GM12878 (cell line): Measurements from ENCODE around the gene LCOR. TPM values are rescaled to one million over a fixed set of nuclear protein-coding genes. Genes with fewer than 3 reads are reported as not detected.

Experiments
- ATAC-seq: fragments of 200-7000 bp; cut with Tn5 transposase; 3 replicates; pipeline ENCODE4 v1.9.1; 2020; ENCODE audit warnings: mild to moderate bottlenecking, moderate library complexity
- BruUV-seq: library from RNA; stranded (reverse); fragments of 400-500 nt; replicated peaks from 2 replicates; lab custom pipeline; 2021; lab: Mats Ljungman, UMichigan
- CTCF ChIA-PET: fragments of 300-600 bp; sonication (Branson Sonifier 250); formaldehyde crosslinking; extraction: SDS; loops from one replicate; lab custom pipeline; 2021; ENCODE audit warnings: inconsistent platforms; lab: Yijun Ruan, JAX
- POLR2A ChIA-PET: fragments of 350-600 bp; formaldehyde crosslinking; extraction: SDS; loops from one replicate; lab custom pipeline; 2021; ENCODE audit warnings: inconsistent platforms; lab: Charles Lee
- RAD21 ChIA-PET: fragments of 300-600 bp; sonication (Branson Sonifier 250); formaldehyde crosslinking; loops from one replicate; lab custom pipeline; 2023; ENCODE audit warnings: antibody characterized with exemption; ENCODE audit not compliant: unreplicated experiment; lab: Charles Lee
- SMC1A ChIA-PET: fragments of 300-600 bp; sonication (Branson Sonifier 250); formaldehyde crosslinking; loops from one replicate; lab custom pipeline; 2023; ENCODE audit not compliant: unreplicated experiment, uncharacterized antibody; lab: Charles Lee
- DNase-seq: peaks from one replicate; pipeline ENCODE4 v3.0.0-alpha.2; 2011; ENCODE audit warnings: low read depth, low spot score
- FAIRE-seq: peaks from 3 replicates; lab custom pipeline; 2011; peaks lifted over from hg19 to GRCh38; lab: Jason Lieb, UNC
- H2AFZ ChIP-seq: 2 replicates; pipeline ENCODE4 v1.6.0; 2011; ENCODE audit warnings: low read depth, low read length, control low read depth; ENCODE audit not compliant: control insufficient read depth
- H3K27ac ChIP-seq: 2 replicates; pipeline ENCODE4 v1.5.1; 2011; ENCODE audit warnings: control low read depth; ENCODE audit not compliant: control insufficient read depth, insufficient read depth
- H3K27me3 ChIP-seq, 2 experiments: replicated peaks in 1 of 2; 2 replicates each; pipeline versions ENCODE4 v1.6.0 to v1.6.1; 2011; ENCODE audit warnings: low read length in 1 of 2; ENCODE audit not compliant: control insufficient read depth in 2 of 2, insufficient read depth in 2 of 2
- H3K36me3 ChIP-seq, 2 experiments: 2 replicates each; pipeline ENCODE4 v1.5.1; 2011; ENCODE audit warnings: low read length in 1 of 2; ENCODE audit not compliant: control insufficient read depth in 2 of 2, insufficient read depth in 2 of 2
- H3K4me1 ChIP-seq: 2 replicates; pipeline ENCODE4 v1.6.1; 2011; ENCODE audit warnings: mild to moderate bottlenecking, low read length, moderate library complexity, mixed read lengths; ENCODE audit not compliant: control insufficient read depth, insufficient read depth
- H3K4me2 ChIP-seq: 2 replicates; pipeline ENCODE4 v1.6.0; 2011; ENCODE audit warnings: control low read depth; ENCODE audit not compliant: control insufficient read depth, insufficient read depth
- H3K4me3 ChIP-seq: fragments of 200-600 bp; sonication (generic); 2 replicates; pipeline ENCODE4 v1.5.1; 2016
- H3K79me2 ChIP-seq: 2 replicates; pipeline ENCODE4 v1.6.0; 2011; ENCODE audit warnings: low read length; ENCODE audit not compliant: control insufficient read depth, insufficient read depth
- H3K9ac ChIP-seq: 2 replicates; pipeline ENCODE4 v1.8.0; 2011; ENCODE audit warnings: low read length, control low read depth, mixed read lengths; ENCODE audit not compliant: control insufficient read depth, insufficient read depth
- H3K9me3 ChIP-seq: replicated peaks from 3 replicates; pipeline ENCODE4 v1.5.1; 2011; ENCODE audit warnings: mild to moderate bottlenecking, low read length; ENCODE audit not compliant: control insufficient read depth, insufficient read depth
- H4K20me1 ChIP-seq: 2 replicates; pipeline ENCODE4 v1.6.0; 2011; ENCODE audit not compliant: control insufficient read depth, insufficient read depth
- CEBPB ChIP-seq, 2 experiments: fragments of 150-350 bp in 1 of 2; IDR thresholded peaks; 2 replicates each; pipeline ENCODE4 v1.6.1; 2012 to 2014; ENCODE audit warnings: low read depth in 2 of 2, low read length in 2 of 2, borderline replicate concordance in 1 of 2, inconsistent platforms in 1 of 2
- ETV6 ChIP-seq, 2 experiments: fragments of 450-650 bp in 1 of 2; IDR thresholded peaks in 1 of 2; conservative IDR thresholded peaks in 1 of 2; 2 replicates each; pipeline ENCODE4 v1.6.1; 2014; ENCODE audit warnings: antibody characterized with exemption in 1 of 2, borderline replicate concordance in 1 of 2, low read depth in 1 of 2, mild to moderate bottlenecking in 1 of 2, moderate library complexity in 1 of 2
- MYC ChIP-seq: IDR thresholded peaks from 2 replicates; pipeline ENCODE4 v1.6.1; 2011; ENCODE audit warnings: mild to moderate bottlenecking, low read length, moderate library complexity, inconsistent platforms; ENCODE audit not compliant: insufficient read depth, insufficient replicate concordance, insufficient read length, severe bottlenecking
- NFXL1 ChIP-seq: fragments of 450-650 bp; IDR thresholded peaks from 2 replicates; pipeline ENCODE4 v1.6.1; 2017; ENCODE audit warnings: antibody characterized with exemption, mild to moderate bottlenecking, borderline replicate concordance
- NR2C1 ChIP-seq: fragments of 450-650 bp; IDR thresholded peaks from 2 replicates; pipeline ENCODE4 v1.6.1; 2017; ENCODE audit warnings: antibody characterized with exemption, mild to moderate bottlenecking, moderate library complexity
- RCOR1 ChIP-seq: conservative IDR thresholded peaks from 2 replicates; pipeline ENCODE4 v1.6.1; 2012; ENCODE audit warnings: low read depth, low read length, improper control_type of control experiment
- TCF3 ChIP-seq: IDR thresholded peaks from 2 replicates; pipeline ENCODE4 v1.6.1; 2012; ENCODE audit warnings: low read depth, mild to moderate bottlenecking, low read length, borderline replicate concordance; ENCODE audit not compliant: insufficient read depth
- ZNF24 ChIP-seq: fragments of 450-650 bp; IDR thresholded peaks from 2 replicates; pipeline ENCODE4 v1.6.1; 2017; ENCODE audit warnings: antibody characterized with exemption, mild to moderate bottlenecking
- WGBS: methylation state at CpG from one replicate; pipeline ENCODE4 v1.1.6; 2016; ENCODE audit warnings: low lambda C conversion rate; ENCODE audit not compliant: insufficient replicate concordance, insufficient coverage; ENCODE audit errors: missing lambda C conversion rate; 5-methylcytosine and 5-hydroxymethylcytosine counted together
- in situ Hi-C: fragments of 300-500 bp; cut with MboI; formaldehyde crosslinking; loops from 9 replicates; pipeline ENCODE4 v1.14.3; 2018; ENCODE audit warnings: mixed read lengths
- intact Hi-C: fragments of 100-400 bp; cut with micrococcal nuclease; formaldehyde crosslinking; loops from one replicate; pipeline ENCODE4 v1.14.2; 2022; ENCODE audit not compliant: unreplicated experiment
- polyA plus RNA-seq, 11 experiments: library from polyadenylated mRNA; depleted of rRNA in 4 of 11; unstranded in 6 of 11; stranded (reverse) in 5 of 11; fragments of >200 nt; fragmentation: Nextera tagmentation in 4 of 11; fragmentation: Illumina TruSeq in 1 of 11; extraction: Ambion mirVana in 4 of 11; extraction: Trizol in 1 of 11; gene quantifications; 1 replicate in 1 of 11; 2 replicates in 10 of 11; pipeline versions ENCODE4 v1.2.1 to v1.2.3, GENCODE V29; 2011 to 2016; ENCODE audit warnings: inconsistent platforms in 2 of 11, missing spikeins in 2 of 11, low read depth in 1 of 11
- total RNA-seq, 4 experiments: library from RNA; depleted of rRNA in 3 of 4; stranded (reverse); fragments of >200 nt in 3 of 4; fragmentation: Illumina TruSeq in 1 of 4; extraction: Trizol in 1 of 4; gene quantifications; 2 replicates each; pipeline versions ENCODE4 v1.2.1 to v1.2.3, GENCODE V29; 2013 to 2021
- TF ChIP-seq, protein P1 (sequence below): fragments of 450-650 bp; IDR thresholded peaks from 2 replicates; pipeline ENCODE4 v1.6.1; 2016; ENCODE audit warnings: mild to moderate bottlenecking, moderate library complexity, borderline replicate concordance

LCOR gene
- total and polyA plus RNA-seq, 10 of the 15 experiments (the other 5 are each of a cell fraction or from before 2014, with no cell fraction given) = 1.6 to 22.0 (median 13.2) TPM

DNA sequence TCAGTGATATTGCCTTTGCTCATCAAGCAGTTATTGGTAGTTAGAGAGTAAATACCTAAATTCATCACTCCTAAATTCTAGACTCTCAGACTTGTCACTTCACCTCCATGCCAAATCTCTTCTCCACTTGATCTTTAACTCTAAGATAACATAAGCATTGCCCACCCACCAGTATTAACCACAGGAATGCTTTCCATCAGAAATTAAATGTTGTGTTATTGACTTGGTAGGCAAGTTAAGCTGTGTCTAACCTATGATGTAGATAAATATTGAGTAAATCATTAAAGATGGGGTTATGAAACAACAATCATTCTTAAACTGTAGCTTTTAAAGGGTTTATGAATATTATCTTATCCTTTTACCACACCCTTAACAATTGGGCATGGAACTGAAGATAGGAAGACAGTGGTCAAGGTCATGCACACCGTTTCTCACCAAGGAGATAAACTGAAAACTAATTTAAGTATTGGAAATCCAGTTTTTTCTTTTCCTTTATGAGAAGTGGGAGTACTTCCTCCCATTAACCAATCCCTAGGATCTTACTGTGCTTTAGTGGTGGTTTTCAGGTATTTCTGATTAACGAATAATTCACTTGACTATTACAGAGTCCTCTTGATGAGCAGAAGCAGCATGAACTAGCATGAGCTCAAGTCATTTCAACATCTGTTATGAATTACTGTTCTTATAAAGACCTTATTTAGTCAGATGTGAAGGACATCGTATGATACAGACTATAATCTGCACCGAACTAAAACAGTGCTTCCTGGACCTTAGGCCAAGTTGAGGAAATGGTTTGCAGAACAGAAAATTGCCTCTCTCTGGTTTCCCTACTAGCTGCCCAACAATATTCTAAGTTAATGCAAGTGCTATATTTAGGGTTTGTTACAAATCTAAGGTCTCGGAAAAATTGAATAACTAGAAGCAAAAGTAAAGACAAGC, 142.0 kb downstream of the LCOR start:
- no peak for FAIRE-seq
- intact Hi-C loops (no loop called here), in situ Hi-C loops (no loop called here)
- Histone ChIP-seq H3K4me2 (peak overlapping the region; percentile 47; the same call in 1 of the 2 replicates), H3K9me3 (no peaks in the 10 kb centered on the region), H3K4me3 (no peak overlapping the region), H3K9ac (no peak overlapping the region), H3K79me2 (no peaks in the 10 kb centered on the region; the same call in 1 of the 2 replicates), H3K36me3 (no peaks in the 10 kb centered on the region), H2AFZ (peak overlapping the region; percentile 15; the same call in 1 of the 2 replicates), H4K20me1 (no peaks in the 10 kb centered on the region), H3K27ac (no peak overlapping the region), H3K4me1 (peaks cover 29% of the 10 kb centered on the region), H3K27me3 (no peaks in the 10 kb centered on the region)
- peak; percentile 17 for ATAC-seq
- CTCF ChIA-PET = interaction anchor here (0.9 to 7.3 kb wide), 11 partner anchors 11 to 65 kb away, joined by 3 to 61 read pairs (median 5); no protein-coding TSS in a partner anchor
- WGBS = 48% methylated on average over 5 of the region's 5 CpGs
- BruUV-seq = no TSS peak
- RAD21 ChIA-PET = interaction anchor here (1.0 to 3.0 kb wide), 4 partner anchors 11 to 63 kb away, joined by 3 to 22 read pairs (median 4); no protein-coding TSS in a partner anchor
- TF ChIP-seq ETV6 (conservative IDR thresholded peaks at IDR 0.05 in 1 of 2, IDR thresholded peaks at IDR 0.05 in 1 of 2; ENCODE audit: borderline replicate concordance in 1 of 2, low read depth in 1 of 2) (peak in 1 of 2 experiments; percentile 65; a peak in 1 of 4 replicates), NR2C1 (no peak)
- DNase-seq = no peak
- SMC1A ChIA-PET = interaction anchor here (0.8 to 3.9 kb wide), 8 partner anchors 11 to 113 kb away, joined by 3 to 25 read pairs (median 12); no protein-coding TSS in a partner anchor
- POLR2A ChIA-PET = interaction anchor here (0.9 to 1.0 kb wide), 2 partner anchors 10 to 39 kb away, joined by 3 read pairs; no protein-coding TSS in a partner anchor

DNA sequence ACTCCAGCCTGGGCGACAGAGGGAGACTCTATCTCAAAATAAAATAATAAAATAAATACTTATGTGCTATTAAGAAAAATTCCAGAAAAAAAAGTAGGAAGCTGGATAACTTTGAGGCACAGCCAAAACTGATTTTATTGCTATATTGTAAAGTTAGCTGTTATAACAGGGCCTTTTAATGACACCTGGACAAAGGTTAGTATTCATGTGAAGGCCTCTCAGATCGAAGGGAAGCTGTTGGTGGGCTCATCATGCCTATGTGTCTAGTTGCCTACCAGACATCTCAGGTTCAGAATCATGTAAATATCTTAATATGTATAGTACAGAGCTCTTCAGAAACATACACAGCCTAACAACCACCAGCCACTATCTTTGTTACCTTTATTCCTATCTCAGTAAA, 143.0 kb downstream of the LCOR start:
- no peaks in the 10 kb centered on the region; the same call in 1 of the 2 replicates for H3K79me2 ChIP-seq
- no peaks in the 10 kb centered on the region for H4K20me1 ChIP-seq
- CTCF ChIA-PET = interaction anchor here (1.0 to 7.3 kb wide), 10 partner anchors 10 to 235 kb away, joined by 3 to 61 read pairs (median 6); no protein-coding TSS in a partner anchor
- BruUV-seq = no TSS peak
- H3K27me3 ChIP-seq = no peaks in the 10 kb centered on the region
- RAD21 ChIA-PET = interaction anchor here (1.0 to 3.0 kb wide), 4 partner anchors 9 to 62 kb away, joined by 3 to 22 read pairs (median 4); no protein-coding TSS in a partner anchor
- DNase-seq (no peak), FAIRE-seq (no peak), ATAC-seq (no peak)
- intact Hi-C loops = no loop called here
- no peak overlapping the region for H3K4me3 ChIP-seq
- SMC1A ChIA-PET = interaction anchor here (0.8 to 3.9 kb wide), 8 partner anchors 10 to 114 kb away, joined by 3 to 25 read pairs (median 12); no protein-coding TSS in a partner anchor
- peaks cover 35% of the 10 kb centered on the region for H3K4me1 ChIP-seq
- H3K9ac ChIP-seq = no peak overlapping the region
- H3K27ac ChIP-seq = no peak overlapping the region
- in situ Hi-C loops = no loop called here
- POLR2A ChIA-PET = no interaction called here
- H3K9me3 ChIP-seq = no peaks in the 10 kb centered on the region
- 100% methylated on average over 2 of the region's 2 CpGs for WGBS
- no peak overlapping the region for H3K4me2 ChIP-seq
- H3K36me3 ChIP-seq = no peaks in the 10 kb centered on the region
- no peak overlapping the region for H2AFZ ChIP-seq
- no peak for TF ChIP-seq TCF3
- TF ChIP-seq MYC = no peak
- no peak for TF ChIP-seq ZNF24
- no peak for TF ChIP-seq CEBPB (IDR thresholded peaks at IDR 0.05; ENCODE audit: borderline replicate concordance in 1 of 2, low read depth in 2 of 2, low read length in 2 of 2)
- TF ChIP-seq, protein P1, sequence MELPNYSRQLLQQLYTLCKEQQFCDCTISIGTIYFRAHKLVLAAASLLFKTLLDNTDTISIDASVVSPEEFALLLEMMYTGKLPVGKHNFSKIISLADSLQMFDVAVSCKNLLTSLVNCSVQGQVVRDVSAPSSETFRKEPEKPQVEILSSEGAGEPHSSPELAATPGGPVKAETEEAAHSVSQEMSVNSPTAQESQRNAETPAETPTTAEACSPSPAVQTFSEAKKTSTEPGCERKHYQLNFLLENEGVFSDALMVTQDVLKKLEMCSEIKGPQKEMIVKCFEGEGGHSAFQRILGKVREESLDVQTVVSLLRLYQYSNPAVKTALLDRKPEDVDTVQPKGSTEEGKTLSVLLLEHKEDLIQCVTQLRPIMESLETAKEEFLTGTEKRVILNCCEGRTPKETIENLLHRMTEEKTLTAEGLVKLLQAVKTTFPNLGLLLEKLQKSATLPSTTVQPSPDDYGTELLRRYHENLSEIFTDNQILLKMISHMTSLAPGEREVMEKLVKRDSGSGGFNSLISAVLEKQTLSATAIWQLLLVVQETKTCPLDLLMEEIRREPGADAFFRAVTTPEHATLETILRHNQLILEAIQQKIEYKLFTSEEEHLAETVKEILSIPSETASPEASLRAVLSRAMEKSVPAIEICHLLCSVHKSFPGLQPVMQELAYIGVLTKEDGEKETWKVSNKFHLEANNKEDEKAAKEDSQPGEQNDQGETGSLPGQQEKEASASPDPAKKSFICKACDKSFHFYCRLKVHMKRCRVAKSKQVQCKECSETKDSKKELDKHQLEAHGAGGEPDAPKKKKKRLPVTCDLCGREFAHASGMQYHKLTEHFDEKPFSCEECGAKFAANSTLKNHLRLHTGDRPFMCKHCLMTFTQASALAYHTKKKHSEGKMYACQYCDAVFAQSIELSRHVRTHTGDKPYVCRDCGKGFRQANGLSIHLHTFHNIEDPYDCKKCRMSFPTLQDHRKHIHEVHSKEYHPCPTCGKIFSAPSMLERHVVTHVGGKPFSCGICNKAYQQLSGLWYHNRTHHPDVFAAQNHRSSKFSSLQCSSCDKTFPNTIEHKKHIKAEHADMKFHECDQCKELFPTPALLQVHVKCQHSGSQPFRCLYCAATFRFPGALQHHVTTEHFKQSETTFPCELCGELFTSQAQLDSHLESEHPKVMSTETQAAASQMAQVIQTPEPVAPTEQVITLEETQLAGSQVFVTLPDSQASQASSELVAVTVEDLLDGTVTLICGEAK = no peak
- no peak for TF ChIP-seq NFXL1
- no peak for TF ChIP-seq RCOR1
